CD4-positive, alpha-beta T cell treated with Interleukin-4 for 4 hours (primary cell): Measurements from ENCODE around the gene EVA1C.
"Not testable (repeated sequence)": the region's sequence is repeated elsewhere in the genome, so short reads cannot be mapped to it uniquely, and the experiment has no call there.

Source experiments
- DNase-seq: peaks from one replicate; pipeline ENCODE4 v3.0.0-alpha.2; 2020

Gene EVA1C

DNA sequence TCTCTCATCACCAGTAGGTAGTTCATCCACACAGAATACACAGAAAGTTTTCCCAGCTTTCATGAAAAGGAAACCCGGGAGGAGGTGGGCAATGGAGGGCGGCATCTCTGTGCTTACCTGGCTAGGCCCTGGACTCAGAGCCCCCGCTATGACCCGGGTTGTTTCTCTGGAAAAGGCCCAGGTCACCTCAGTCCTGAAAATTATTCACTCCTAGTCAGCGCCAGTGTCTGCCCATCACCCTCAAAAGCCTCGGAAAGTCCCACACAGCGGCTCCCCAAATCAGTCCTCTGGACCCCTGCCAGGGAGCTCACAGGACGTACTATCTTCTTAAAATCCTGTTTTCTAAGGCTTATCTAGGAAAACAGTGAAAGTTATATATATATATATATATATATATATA is 121.6 kb downstream of the EVA1C start:
- DNase-seq, result no peak

DNA sequence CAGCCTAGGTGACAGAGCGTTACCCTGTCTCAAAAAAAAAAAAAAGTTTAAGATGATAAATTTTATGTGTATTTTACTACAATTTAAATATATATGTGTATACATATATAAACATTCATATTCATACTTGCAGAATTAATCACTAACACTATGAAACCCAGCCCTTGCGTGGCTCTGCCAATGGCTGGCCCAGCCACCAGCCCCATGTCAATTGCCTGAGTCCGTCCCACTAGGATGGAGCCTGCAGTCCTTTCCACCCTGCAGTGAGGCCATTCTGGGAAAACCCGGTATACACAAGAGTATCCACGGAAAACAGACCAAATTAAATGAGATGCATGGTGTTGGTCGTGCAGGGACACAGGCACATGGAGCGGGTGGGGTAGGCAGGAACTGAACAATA is 123.1 kb downstream of the EVA1C start:
- no peak for DNase-seq

DNA sequence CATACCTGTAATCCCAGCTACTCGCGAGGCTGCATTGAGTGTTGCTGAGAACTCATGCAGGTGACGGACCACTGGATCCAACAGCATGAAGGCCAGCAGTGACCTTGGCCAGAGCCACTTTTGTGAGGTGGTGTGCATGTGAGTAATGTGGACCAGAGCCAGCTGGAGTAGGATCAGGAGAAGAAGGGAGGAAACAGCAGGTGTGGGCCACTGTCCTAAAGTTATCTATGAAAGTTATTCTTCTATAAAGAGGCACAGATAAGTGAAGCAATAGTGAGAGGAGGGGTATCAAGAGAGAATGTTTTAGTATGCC is 125.0 kb downstream of the EVA1C start:
- no peak for DNase-seq

- peak; percentile 30 for DNase-seq
Observed at GRCh38 chr21:32538147-32538792, 125.8 kb downstream of the EVA1C start.

DNA sequence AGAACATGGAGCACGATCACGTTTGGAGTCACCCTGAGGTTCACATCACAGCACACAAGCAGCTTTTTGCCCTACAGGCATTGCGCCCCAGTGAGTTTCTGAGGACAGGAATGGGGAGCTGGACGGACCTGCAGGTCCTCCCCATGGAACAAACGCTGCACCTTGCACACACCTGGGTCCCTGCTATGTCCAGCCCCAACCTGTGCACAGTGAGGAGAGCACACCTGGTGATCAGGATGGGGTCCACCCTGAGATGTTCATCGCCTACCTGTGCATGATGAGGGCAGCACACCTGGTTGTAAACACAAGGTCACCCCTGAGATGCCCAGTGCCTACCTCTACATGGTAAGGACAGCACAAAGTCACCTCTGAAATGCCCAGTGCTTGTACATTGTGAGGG is 126.9 kb downstream of the EVA1C start:
- no peak for DNase-seq

DNA sequence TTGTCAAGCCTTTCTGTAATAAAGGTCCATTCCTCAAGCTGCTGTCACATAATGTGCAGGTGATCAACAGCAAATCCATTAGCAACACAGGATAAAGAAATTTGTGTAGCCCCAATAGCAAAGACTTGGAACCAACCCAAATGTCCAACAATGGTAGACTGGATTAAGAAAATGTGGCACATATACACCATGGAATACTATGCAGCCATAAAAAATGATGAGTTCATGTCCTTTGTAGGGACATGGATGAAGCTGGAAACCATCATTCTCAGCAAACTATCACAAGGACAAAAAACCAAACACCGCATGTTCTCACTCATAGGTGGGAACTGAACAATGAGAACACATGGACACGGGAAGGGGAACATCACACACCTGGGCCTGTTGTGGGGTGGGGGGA is 130.6 kb downstream of the EVA1C start:
- DNase-seq, result not testable (repeated sequence)

GRCh38 chr21:32543975-32544374 is 131.5 kb downstream of the EVA1C start:
- DNase-seq, result no peak

DNA sequence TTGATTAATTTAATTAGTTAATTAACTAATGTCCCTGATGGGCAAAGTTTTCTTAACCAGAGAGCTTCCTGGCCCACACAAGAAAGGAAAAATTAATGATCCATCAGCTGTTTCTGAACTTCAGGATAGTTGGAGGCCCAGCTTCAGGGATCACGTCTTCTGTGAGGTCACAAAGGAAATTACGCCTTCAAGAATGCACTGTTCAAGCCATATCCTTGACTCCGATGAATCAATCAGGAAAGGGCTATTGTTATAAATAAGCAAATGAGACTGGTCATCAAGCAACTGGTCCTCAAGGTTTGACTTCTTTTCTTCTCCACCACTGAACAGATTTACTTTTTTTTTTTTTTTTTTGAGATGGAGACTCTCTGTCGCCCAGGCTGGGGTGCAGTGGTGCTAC is 132.2 kb downstream of the EVA1C start:
- no peak for DNase-seq

GRCh38 chr21:32545948-32546441 is 133.5 kb downstream of the EVA1C start:
- no peak for DNase-seq

DNA sequence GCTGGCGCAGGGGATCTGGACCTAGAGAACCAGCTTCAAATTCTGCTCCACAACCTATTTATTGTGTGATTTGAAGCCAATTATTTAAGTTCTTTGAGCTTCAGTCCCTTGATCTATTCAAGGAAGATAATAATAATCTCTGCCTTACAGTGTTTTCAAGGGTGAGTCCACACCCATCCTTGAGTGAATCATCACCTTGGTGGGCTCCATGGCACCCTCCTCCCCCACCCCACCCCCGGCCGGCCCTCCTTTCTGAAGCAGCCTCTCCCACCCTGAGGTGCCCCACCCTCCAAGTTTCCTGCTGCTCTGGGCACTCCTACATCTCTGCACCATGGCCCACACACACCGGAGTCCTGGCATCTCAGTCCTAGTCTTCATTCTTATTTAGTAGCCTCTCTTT is 134.5 kb downstream of the EVA1C start:
- no peak for DNase-seq

DNA sequence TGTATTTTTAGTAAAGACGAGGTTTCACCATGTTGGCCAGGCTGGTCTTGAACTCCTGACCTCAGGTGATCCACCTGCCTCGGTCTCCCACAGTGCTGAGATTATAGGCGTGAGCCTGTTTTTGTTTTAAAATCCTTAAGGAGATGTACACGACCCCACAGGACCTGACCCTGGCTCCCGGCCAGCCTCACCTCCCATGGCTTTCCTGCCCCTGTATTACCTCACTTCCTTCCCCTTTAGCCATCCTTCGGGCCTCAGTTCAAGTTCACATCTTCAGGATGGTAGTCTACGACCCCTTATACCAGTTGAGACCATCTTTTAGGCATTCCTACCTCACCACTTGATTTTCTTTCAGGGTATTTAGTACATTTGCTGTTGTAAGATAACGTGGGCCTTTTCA is 136.5 kb downstream of the EVA1C start:
- no peak for DNase-seq

GRCh38 chr21:32549440-32549839 is 136.9 kb downstream of the EVA1C start:
- DNase-seq, result no peak

GRCh38 chr21:32549886-32550285 is 137.4 kb downstream of the EVA1C start:
- no peak for DNase-seq

DNA sequence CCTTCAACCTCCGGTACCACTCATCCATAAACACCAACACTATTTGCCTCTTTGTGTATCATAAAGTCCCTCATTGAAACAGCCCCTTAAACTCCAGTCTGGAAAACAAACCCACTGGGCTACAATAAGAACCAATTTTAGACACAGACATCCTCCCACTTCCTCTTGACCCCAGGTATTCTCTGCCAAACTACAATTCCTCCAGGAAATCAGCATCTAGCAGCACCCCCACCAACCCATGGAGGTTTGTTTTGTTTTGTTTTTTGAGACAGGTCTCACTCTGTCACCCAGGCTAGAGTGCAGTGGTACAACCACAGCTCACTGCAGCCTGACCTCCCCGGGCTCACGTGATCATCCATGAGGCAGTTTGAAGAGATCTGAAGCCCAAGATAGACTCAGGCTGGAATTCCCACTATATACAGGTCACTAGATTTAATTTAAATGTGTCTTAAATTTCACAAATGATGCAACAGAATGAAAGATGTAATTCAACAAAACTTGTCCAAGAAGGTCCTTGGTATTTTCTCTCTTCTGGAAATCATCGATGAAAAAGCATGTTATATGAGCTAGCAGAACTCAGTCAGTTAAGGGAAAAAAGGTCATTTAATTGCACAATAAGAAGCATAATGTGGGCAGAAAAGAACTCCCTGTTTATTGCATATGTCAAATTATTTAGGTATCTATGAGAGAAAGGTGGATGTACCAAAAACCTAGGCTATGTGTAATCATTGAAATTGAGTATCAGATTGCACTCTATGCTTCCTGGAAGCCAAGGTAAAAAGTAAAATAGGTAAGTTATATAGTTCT is 142.5 kb downstream of the EVA1C start:
- DNase-seq, result no peak

GRCh38 chr21:32558106-32558505 is 145.6 kb downstream of the EVA1C start:
- no peak for DNase-seq

- DNase-seq, result no peak
Observed at GRCh38 chr21:32559006-32559610, 146.6 kb downstream of the EVA1C start.

- no peak for DNase-seq
Observed at GRCh38 chr21:32560896-32561295, 148.4 kb downstream of the EVA1C start.

GRCh38 chr21:32561476-32561875 is 149.0 kb downstream of the EVA1C start:
- DNase-seq, result not testable (repeated sequence)

GRCh38 chr21:32562426-32562825 is 149.9 kb downstream of the EVA1C start:
- no peak for DNase-seq

DNA sequence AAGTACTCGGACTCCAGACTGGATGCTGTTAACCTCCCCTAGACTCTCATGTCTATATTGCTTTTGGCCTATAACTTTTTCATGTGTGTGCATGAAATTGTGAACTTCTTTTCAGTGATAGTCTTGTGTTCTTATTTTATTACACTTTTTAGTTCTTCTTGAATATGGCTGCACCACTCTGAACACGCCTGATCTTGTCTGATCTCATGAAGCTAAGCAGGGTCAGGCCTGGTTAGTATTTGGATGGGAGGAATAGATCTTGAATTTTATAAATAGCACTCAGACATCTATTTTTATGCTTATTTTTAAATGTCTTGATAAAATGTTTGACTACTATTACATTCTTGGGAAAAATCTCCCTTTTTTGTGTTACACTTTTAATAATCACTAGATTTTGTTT is 150.4 kb downstream of the EVA1C start:
- no peak for DNase-seq
